ENCODE measurements around the gene SNRNP70. TPM values are rescaled to one million over a fixed set of nuclear protein-coding genes. Genes with fewer than 3 reads are reported as not detected.
A peak's percentile ranks its signal among the peaks of the same experiment; 100 is the strongest.
"Not testable (repeated sequence)": the region's sequence is repeated elsewhere in the genome, so short reads cannot be mapped to it uniquely, and the experiment has no call there.

Gene SNRNP70
- total RNA-seq, 1 donor from 2014 or later, result 355 TPM

DNA sequence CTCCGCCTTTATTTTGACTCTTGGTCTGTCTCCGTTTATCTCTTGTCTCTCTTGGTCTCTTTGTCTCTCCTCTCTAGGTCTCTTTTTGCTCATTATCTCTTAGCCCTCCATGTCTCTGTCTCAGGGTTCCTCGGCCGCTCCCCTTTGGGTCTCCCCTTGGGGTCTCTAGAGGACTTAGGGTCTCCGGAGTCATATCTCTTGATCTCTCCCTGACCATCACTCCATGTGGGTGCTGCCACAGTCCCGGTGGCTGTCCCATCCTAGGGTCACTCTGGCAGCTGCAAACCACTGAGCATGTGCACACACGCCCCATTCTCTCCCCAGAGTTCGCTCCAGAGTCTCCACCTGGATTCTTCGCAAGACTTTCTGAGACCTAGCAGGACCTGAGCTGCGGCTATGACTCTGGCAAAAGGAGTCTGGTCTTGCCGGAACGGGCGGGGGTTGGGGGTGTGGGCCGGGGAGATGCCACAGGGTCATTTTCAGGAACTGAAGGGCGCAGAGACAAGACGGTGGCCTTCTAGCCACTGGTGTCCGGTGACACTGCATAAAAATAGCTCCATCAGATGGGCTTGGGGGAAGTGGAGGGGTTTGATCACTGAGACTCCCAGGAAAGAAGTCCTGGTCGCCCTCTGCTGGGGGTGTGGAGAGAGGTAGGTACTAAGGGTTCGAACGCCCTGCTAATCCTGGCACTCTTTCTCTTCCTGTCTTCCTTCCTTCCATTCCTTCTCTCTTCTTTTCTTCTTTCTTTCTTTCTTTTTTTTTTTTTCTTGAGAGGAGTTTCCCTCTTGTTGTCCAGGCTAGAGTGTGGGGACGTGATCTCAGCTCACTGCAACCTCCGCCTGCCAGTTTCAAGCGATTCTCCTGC, 11.5 kb upstream of the SNRNP70 start:
- no peak for DNase-seq (ENCODE audit: low spot score, unreplicated experiment)
- Mint-ChIP-seq H3K27ac (no peak overlapping the region), H3K9me3 (ENCODE audit: low read depth) (peaks cover 8% of the 10 kb centered on the region), H3K36me3 (ENCODE audit: insufficient read depth) (no peaks in the 10 kb centered on the region), H3K4me1 (ENCODE audit: low read depth) (no peaks in the 10 kb centered on the region), H3K27me3 (peaks cover 61% of the 10 kb centered on the region), H3K4me3 (ENCODE audit: low read depth) (no peak overlapping the region)
- TF ChIP-seq, protein P1, sequence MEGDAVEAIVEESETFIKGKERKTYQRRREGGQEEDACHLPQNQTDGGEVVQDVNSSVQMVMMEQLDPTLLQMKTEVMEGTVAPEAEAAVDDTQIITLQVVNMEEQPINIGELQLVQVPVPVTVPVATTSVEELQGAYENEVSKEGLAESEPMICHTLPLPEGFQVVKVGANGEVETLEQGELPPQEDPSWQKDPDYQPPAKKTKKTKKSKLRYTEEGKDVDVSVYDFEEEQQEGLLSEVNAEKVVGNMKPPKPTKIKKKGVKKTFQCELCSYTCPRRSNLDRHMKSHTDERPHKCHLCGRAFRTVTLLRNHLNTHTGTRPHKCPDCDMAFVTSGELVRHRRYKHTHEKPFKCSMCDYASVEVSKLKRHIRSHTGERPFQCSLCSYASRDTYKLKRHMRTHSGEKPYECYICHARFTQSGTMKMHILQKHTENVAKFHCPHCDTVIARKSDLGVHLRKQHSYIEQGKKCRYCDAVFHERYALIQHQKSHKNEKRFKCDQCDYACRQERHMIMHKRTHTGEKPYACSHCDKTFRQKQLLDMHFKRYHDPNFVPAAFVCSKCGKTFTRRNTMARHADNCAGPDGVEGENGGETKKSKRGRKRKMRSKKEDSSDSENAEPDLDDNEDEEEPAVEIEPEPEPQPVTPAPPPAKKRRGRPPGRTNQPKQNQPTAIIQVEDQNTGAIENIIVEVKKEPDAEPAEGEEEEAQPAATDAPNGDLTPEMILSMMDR (IDR thresholded peaks at IDR 0.05; ENCODE audit: unreplicated experiment), result peak; percentile 22

DNA sequence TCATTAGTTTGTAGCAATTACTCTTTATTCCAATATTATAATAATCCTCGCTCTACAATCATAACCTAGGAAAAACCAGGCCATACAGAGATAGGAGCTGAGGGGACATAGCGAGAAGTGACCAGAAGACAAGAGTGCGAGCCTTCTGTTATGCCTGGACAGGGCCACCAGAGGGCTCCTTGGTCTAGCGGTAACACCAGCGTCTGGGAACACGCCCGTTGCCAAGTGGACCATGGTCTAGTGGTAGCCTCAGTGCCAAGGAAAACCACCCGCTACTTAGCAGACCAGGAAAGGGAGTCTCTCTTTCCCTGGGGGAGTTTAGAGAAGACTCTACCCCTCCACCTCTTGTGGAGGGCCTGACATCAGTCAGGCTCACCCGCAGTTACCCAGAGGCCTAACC, 10.4 kb upstream of the SNRNP70 start:
- DNase-seq (ENCODE audit: low spot score, unreplicated experiment), result not testable (repeated sequence)

DNA sequence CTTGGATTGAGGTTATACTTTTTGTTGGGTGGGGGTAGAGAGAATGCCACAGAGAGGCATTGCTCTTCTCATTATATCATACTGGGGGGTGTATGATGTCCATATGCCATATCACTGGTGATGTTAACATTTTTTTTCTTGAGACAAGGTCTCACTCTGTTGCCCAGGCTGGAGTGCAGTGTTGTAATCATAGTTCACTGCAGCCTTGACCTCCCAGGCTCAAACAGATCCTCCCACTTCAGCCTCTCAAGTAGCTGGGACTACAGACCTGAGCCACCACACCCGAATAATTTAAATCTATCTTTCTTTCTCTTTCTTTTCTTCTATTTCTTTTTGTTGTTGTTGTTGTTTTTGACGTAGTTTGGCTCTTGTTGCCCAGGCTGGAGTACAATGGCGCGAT, 4.9 kb upstream of the SNRNP70 start:
- Mint-ChIP-seq H3K36me3 (ENCODE audit: insufficient read depth) (no peaks in the 10 kb centered on the region), H3K4me3 (ENCODE audit: low read depth) (no peak overlapping the region), H3K27me3 (peaks cover 19% of the 10 kb centered on the region), H3K27ac (no peak overlapping the region), H3K4me1 (ENCODE audit: low read depth) (peaks cover 1% of the 10 kb centered on the region), H3K9me3 (ENCODE audit: low read depth) (no peaks in the 10 kb centered on the region)
- TF ChIP-seq, protein P1 (IDR thresholded peaks at IDR 0.05; ENCODE audit: unreplicated experiment), result no peak
- DNase-seq (ENCODE audit: low spot score, unreplicated experiment), result no peak

More for the DNA sequence above, 10.4 kb upstream of the SNRNP70 start:
- H3K27ac Mint-ChIP-seq; H3K4me3 Mint-ChIP-seq (ENCODE audit: low read depth); H3K9me3 Mint-ChIP-seq (ENCODE audit: low read depth); H3K36me3 Mint-ChIP-seq (ENCODE audit: insufficient read depth); H3K4me1 Mint-ChIP-seq (ENCODE audit: low read depth): not testable (repeated sequence)
- TF ChIP-seq, protein P1 (IDR thresholded peaks at IDR 0.05; ENCODE audit: unreplicated experiment), result peak; percentile 69
- peaks cover 51% of the 10 kb centered on the region for H3K27me3 Mint-ChIP-seq

DNA sequence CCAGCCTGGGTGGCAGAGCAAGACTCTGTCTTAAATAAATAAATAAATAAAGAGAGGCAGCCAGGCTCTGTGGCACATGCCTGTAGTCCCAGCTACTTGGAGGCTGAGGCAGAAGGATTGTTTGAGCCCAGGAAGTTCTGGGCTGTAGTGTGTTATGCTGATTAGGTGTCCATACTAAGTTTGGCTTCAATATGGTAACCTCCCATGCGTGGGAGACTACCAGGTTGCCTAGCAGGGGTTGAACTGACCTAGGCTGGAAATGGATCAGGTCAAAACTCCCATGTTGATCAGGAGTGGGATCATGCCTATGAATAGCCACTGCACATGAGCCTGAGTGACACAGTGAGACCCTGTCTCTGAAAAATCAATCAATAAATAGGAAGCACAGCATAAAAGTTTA, 4.0 kb upstream of the SNRNP70 start:
- Mint-ChIP-seq H3K4me1 (ENCODE audit: low read depth) (peaks cover 6% of the 10 kb centered on the region), H3K9me3 (ENCODE audit: low read depth) (no peaks in the 10 kb centered on the region), H3K27ac (peak overlapping the region; percentile 6), H3K27me3 (peaks cover 14% of the 10 kb centered on the region), H3K4me3 (ENCODE audit: low read depth) (no peak overlapping the region), H3K36me3 (ENCODE audit: insufficient read depth) (no peaks in the 10 kb centered on the region)
- no peak for DNase-seq (ENCODE audit: low spot score, unreplicated experiment)
- TF ChIP-seq, protein P1 (IDR thresholded peaks at IDR 0.05; ENCODE audit: unreplicated experiment), result no peak

DNA sequence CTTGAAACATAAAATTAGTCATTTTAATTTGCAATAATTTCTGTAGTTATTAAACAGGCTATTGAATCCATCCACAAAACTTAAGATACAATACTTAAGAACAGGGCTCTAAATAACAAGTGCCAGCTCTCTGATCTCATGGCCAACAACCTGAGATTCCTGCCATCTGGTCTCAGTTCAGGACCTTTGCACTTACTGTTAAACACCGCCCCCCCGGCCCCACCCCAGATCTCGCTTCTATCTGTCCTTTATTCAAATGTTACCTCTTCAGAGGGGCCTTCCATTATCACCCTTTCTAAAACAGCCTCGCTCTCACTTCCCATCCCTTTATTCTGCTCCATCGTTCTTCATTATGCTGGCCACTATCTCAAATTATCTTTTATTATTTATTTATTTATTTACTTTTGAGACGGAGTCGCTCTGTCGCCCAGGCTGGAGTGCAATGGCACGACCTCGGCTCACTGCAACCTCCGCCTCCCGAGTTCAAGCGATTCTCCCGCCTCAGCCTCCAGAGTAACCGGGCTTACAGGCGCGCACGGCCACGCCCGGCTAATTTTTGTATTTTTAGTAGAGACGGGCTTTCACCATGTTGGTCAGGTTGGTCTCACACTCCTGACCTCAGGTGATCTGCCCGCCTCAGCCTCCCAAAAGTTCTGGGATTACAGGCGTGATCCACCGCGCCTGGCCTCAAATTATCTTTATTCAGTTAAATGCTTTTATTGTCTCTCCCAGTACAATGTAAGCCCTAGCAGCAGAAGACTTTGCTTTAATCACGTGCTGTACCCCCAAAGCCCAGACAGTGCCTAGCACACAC, 838 bp upstream of the SNRNP70 start:
- peak overlapping the region; percentile 95 for H3K4me3 Mint-ChIP-seq (ENCODE audit: low read depth)
- H3K27ac Mint-ChIP-seq, result peak overlapping the region; percentile 81
- peaks cover 10% of the 10 kb centered on the region for H3K27me3 Mint-ChIP-seq
- no peaks in the 10 kb centered on the region for H3K9me3 Mint-ChIP-seq (ENCODE audit: low read depth)
- TF ChIP-seq, protein P1 (IDR thresholded peaks at IDR 0.05; ENCODE audit: unreplicated experiment), result no peak
- peaks cover 9% of the 10 kb centered on the region for H3K36me3 Mint-ChIP-seq (ENCODE audit: insufficient read depth)
- peaks cover 14% of the 10 kb centered on the region for H3K4me1 Mint-ChIP-seq (ENCODE audit: low read depth)
- DNase-seq (ENCODE audit: low spot score, unreplicated experiment), result no peak
